ENCODE results near the gene CDCA3.
"Not testable (repeated sequence)": the region's sequence is repeated elsewhere in the genome, so short reads cannot be mapped to it uniquely, and the experiment has no call there.

GRCh38 chr12:6889775-6890573 is 38.9 kb upstream of the CDCA3 start:
- TF ChIP-seq CTCF (IDR thresholded peaks at IDR 0.05); POLR2A (IDR thresholded peaks at IDR 0.05; ENCODE audit: low read depth): not testable (repeated sequence)
